Breast epithelium (tissue), 3 donors: ENCODE results near the gene PADI4.
"Not testable (repeated sequence)": the region's sequence is repeated elsewhere in the genome, so short reads cannot be mapped to it uniquely, and the experiment has no call there.

Experiments
- POLR2AphosphoS5 ChIP-seq, 3 donors: sonication (generic); formaldehyde crosslinking; IDR thresholded peaks; one replicate each; pipeline ENCODE4 v1.6.1; 2017; ENCODE audit warnings: antibody characterized with exemption in 3 of 3
- TF ChIP-seq, protein P1 (sequence below), 3 donors: fragments of 450-650 bp; IDR thresholded peaks; one replicate each; pipeline ENCODE4 v1.5.1; 2016 to 2017; ENCODE audit warnings: antibody characterized with exemption in 3 of 3, mild to moderate bottlenecking in 3 of 3, moderate library complexity in 3 of 3

DNA sequence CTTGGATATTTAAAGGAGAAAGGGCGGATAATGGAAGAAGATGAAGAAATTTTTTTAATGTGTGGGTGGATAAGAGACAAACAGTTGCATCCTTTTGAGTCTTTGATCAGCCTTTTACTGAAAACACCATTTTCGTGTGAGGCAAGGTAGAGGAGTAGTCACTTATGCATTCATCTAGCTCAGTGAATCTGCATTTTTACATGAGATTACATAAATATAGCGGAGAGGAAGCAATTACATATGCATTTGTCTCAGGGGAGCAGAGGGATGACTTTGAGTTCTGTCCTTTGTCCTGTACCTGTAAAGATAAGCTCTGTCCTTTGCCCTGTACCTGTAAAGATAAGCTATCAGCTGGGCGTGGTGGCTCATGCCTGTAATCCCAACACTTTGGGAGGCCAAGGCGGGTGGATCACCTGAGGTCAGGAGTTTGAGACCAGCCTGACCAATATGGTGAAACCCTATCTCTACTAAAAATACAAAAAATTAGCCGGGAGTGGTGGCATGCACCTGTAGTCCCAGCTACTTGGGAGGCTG lies 13.9 kb downstream of the PADI4 start:
- TF ChIP-seq, protein P1, sequence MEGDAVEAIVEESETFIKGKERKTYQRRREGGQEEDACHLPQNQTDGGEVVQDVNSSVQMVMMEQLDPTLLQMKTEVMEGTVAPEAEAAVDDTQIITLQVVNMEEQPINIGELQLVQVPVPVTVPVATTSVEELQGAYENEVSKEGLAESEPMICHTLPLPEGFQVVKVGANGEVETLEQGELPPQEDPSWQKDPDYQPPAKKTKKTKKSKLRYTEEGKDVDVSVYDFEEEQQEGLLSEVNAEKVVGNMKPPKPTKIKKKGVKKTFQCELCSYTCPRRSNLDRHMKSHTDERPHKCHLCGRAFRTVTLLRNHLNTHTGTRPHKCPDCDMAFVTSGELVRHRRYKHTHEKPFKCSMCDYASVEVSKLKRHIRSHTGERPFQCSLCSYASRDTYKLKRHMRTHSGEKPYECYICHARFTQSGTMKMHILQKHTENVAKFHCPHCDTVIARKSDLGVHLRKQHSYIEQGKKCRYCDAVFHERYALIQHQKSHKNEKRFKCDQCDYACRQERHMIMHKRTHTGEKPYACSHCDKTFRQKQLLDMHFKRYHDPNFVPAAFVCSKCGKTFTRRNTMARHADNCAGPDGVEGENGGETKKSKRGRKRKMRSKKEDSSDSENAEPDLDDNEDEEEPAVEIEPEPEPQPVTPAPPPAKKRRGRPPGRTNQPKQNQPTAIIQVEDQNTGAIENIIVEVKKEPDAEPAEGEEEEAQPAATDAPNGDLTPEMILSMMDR (IDR thresholded peaks at IDR 0.05) = not testable (repeated sequence)
- TF ChIP-seq POLR2AphosphoS5 (IDR thresholded peaks at IDR 0.05) = not testable (repeated sequence)
